Keratinocyte (primary cell): ENCODE measurements around the gene TMPRSS6.

Source experiments
- EZH2 ChIP-seq: IDR thresholded peaks from one replicate; pipeline ENCODE4 v1.6.1; 2012; ENCODE audit warnings: inconsistent platforms, mild to moderate bottlenecking, low read length, moderate library complexity
- TF ChIP-seq, protein P1 (sequence below), 3 experiments: IDR thresholded peaks in 1 of 3; conservative IDR thresholded peaks in 1 of 3; optimal IDR thresholded peaks in 1 of 3; 2 replicates in 2 of 3; 3 replicates in 1 of 3; pipeline versions ENCODE3 to v1.5.1; 2011; ENCODE audit warnings: low read length in 3 of 3, mild to moderate bottlenecking in 3 of 3, moderate library complexity in 2 of 3, control low read depth in 1 of 3, inconsistent platforms in 1 of 3; ENCODE audit not compliant: insufficient read depth in 2 of 3; ENCODE audit errors: extremely low read depth in 1 of 3

DNA sequence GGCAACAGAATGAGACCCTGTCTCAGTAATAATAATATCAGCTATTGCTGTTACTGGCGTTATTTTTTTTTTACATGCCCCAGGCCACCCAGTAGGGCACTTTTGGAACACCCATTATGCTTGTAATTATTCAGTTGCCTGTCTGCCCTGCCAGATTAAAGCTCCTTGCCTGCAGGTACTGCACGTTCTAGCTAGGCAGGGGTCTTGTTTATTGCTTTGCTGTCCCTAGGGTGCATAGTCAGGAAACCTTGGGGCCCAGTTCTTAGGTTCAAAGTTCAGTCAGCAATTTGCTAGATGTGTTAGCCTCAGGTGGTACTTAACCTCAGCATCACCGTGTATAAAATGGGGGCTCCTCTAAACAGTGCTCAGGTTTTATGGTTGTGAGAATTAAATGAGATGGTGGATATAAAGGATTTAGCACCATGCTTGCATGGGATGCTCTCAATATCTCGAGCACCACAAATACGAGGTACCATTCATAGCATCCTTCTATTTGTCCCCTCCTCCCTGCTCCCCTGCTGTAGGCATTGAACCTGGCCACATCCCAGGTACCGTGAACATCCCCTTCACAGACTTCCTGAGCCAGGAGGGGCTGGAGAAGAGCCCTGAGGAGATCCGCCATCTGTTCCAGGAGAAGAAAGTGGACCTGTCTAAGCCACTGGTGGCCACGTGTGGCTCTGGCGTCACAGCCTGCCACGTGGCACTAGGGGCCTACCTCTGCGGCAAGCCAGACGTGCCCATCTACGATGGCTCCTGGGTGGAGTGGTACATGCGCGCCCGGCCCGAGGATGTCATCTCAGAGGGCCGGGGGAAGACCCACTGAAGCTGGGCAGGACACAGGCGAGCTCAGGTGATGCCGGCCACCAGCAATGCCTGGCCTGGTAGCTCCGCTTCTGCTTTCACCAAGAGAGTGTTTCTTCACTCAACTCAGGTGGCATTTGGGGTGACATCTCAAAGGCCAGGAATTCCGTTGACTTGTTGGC lies 80.5 kb downstream of the TMPRSS6 start:
- TF ChIP-seq, protein P1, sequence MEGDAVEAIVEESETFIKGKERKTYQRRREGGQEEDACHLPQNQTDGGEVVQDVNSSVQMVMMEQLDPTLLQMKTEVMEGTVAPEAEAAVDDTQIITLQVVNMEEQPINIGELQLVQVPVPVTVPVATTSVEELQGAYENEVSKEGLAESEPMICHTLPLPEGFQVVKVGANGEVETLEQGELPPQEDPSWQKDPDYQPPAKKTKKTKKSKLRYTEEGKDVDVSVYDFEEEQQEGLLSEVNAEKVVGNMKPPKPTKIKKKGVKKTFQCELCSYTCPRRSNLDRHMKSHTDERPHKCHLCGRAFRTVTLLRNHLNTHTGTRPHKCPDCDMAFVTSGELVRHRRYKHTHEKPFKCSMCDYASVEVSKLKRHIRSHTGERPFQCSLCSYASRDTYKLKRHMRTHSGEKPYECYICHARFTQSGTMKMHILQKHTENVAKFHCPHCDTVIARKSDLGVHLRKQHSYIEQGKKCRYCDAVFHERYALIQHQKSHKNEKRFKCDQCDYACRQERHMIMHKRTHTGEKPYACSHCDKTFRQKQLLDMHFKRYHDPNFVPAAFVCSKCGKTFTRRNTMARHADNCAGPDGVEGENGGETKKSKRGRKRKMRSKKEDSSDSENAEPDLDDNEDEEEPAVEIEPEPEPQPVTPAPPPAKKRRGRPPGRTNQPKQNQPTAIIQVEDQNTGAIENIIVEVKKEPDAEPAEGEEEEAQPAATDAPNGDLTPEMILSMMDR (optimal IDR thresholded peaks at IDR 0.05 in 1 of 3, IDR thresholded peaks at IDR 0.05 in 1 of 3, conservative IDR thresholded peaks at IDR 0.05 in 1 of 3; ENCODE audit: extremely low read depth in 1 of 3, insufficient read depth in 2 of 3, low read length in 3 of 3): no peak
- TF ChIP-seq EZH2: no peak
